Body of pancreas (tissue), 4 donors: ENCODE data around the gene LRRC49. TPM values are rescaled to one million over a fixed set of nuclear protein-coding genes. Genes with fewer than 3 reads are reported as not detected.
A peak's percentile ranks its signal among the peaks of the same experiment; 100 is the strongest.

Experiments used
- ATAC-seq: fragments of 150-250 bp; one replicate; pipeline ENCODE4 v1.9.1; 2016
- DNase-seq, 4 donors: peaks; one replicate each; pipeline ENCODE4 v3.0.0-alpha.2; 2019
- H3K27ac ChIP-seq, 4 donors: fragments of 200-600 bp; sonication (generic); 1 replicate in 3 of 4; 2 replicates in 1 of 4; pipeline versions ENCODE4 v1.5.1 to v1.6.1; 2016 to 2019; ENCODE audit warnings: mild to moderate bottlenecking in 1 of 4, mixed read lengths in 1 of 4, moderate library complexity in 1 of 4
- H3K27me3 ChIP-seq, 2 donors: fragments of 200-600 bp; sonication (generic); one replicate each; pipeline ENCODE4 v1.6.0; 2016; ENCODE audit warnings: mild to moderate bottlenecking in 1 of 2
- H3K36me3 ChIP-seq, 2 donors: fragments of 200-600 bp; sonication (generic); replicated peaks in 1 of 2; 2 replicates each; pipeline ENCODE4 v1.5.1; 2016; ENCODE audit warnings: low read depth in 2 of 2; ENCODE audit not compliant: insufficient read depth in 1 of 2
- H3K4me1 ChIP-seq: fragments of 200-600 bp; sonication (generic); one replicate; pipeline ENCODE4 v1.6.0; 2016
- H3K4me3 ChIP-seq, 2 donors: fragments of 200-600 bp; sonication (generic); 1 replicate in 1 of 2; 2 replicates in 1 of 2; pipeline ENCODE4 v1.5.1; 2016 to 2019
- H3K9me3 ChIP-seq, 3 donors: fragments of 200-600 bp; sonication (generic); 1 replicate in 2 of 3; 2 replicates in 1 of 3; pipeline ENCODE4 v1.5.1; 2016
- POLR2A ChIP-seq, 3 donors: fragments of 450-650 bp; IDR thresholded peaks; one replicate each; pipeline ENCODE4 v1.6.1; 2016; ENCODE audit warnings: antibody characterized with exemption in 3 of 3, mild to moderate bottlenecking in 2 of 3
- WGBS, 2 donors: methylation state at CpG; one replicate each; pipeline ENCODE4 v1.1.5; 2017; 5-methylcytosine and 5-hydroxymethylcytosine counted together
- intact Hi-C: fragments of 100-400 bp; cut with DNase I; formaldehyde crosslinking; loops from one replicate; pipeline ENCODE4 v1.15.1; 2023
- total RNA-seq, 2 donors: library from RNA; depleted of rRNA; stranded (reverse); fragments of >200 nt; gene quantifications; one replicate each; pipeline ENCODE4 v1.1.0, GENCODE V29; 2016
- TF ChIP-seq, protein P1 (sequence below), 7 experiments: fragments of 450-650 bp in 4 of 7; fragments of 200-600 bp in 3 of 7; sonication (generic) in 3 of 7; IDR thresholded peaks; one replicate each; pipeline ENCODE4 v1.5.1; 2016 to 2019; ENCODE audit warnings: antibody characterized with exemption in 7 of 7

LRRC49 gene
- total RNA-seq, 2 donors from 2014 or later = 3.0 to 7.3 TPM

- Histone ChIP-seq H3K36me3 (no peaks in the 10 kb centered on the region), H3K27ac (no peak overlapping the region), H3K4me1 (no peaks in the 10 kb centered on the region), H3K27me3 (no peaks in the 10 kb centered on the region), H3K9me3 (no peaks in the 10 kb centered on the region), H3K4me3 (no peak overlapping the region)
- intact Hi-C loops = no loop called here
- no peak for DNase-seq
- 66 to 91% methylated on average over 5 to 7 of the region's 7 CpGs for WGBS, 2 donors
- no peak for ATAC-seq
- TF ChIP-seq, protein P1, sequence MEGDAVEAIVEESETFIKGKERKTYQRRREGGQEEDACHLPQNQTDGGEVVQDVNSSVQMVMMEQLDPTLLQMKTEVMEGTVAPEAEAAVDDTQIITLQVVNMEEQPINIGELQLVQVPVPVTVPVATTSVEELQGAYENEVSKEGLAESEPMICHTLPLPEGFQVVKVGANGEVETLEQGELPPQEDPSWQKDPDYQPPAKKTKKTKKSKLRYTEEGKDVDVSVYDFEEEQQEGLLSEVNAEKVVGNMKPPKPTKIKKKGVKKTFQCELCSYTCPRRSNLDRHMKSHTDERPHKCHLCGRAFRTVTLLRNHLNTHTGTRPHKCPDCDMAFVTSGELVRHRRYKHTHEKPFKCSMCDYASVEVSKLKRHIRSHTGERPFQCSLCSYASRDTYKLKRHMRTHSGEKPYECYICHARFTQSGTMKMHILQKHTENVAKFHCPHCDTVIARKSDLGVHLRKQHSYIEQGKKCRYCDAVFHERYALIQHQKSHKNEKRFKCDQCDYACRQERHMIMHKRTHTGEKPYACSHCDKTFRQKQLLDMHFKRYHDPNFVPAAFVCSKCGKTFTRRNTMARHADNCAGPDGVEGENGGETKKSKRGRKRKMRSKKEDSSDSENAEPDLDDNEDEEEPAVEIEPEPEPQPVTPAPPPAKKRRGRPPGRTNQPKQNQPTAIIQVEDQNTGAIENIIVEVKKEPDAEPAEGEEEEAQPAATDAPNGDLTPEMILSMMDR (IDR thresholded peaks at IDR 0.05) = no peak
- TF ChIP-seq POLR2A (IDR thresholded peaks at IDR 0.05) = no peak
Observed at GRCh38 chr15:71092056-71092600, 199.5 kb downstream of the LRRC49 start.

DNA sequence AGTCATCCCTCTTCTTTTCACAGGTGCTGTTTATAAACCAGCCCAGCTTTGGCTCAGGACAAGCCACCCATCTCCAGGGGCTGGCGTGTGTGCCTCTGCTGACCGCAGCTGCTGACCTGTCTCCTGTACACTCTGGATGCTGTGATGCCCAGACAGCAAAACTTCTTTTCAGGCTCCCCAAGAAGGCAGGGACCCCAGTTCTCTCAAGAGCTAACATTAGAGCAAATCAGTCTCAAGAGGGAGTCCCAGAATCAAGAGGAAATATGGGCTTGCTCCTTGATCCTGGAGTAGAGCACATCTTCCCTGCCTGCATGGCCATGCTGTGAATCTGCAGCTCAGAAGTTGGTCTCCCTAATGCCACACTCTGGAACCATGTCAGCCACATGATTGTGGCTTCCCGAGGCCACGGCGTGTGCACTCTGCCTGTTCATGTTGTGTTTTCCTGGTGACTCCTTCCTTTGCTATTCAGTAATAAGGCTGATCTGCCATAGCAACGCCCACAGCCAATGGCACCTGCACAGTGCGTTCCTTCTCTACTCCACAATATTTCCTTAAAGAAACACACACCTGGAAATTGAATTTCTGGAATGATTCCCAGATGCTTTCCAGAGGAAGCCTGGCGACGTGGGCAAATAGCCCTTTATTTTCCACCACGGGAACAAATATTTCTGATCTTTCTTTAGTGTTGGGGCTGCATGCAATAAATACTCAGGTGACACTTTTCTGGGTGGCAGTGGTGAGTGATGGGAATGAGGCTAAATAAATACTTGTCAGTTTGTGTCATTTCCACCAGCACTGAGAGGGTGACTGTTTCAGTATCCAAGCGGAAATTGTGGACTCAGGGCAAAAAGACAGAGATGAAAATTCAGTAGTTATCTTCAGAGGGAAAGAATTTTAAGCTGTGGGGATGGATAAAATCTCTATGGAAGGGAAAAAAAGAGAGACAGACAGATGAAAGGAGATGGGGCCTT lies 200.7 kb downstream of the LRRC49 start:
- peak overlapping the region in 2 of 4 donors; percentile 52 to 61 for H3K27ac ChIP-seq
- intact Hi-C loops = no loop called here
- TF ChIP-seq, protein P1 (IDR thresholded peaks at IDR 0.05) = no peak
- no peak for TF ChIP-seq POLR2A (IDR thresholded peaks at IDR 0.05)
- no peaks in the 10 kb centered on the region for H3K36me3 ChIP-seq
- peak; percentile 80 for ATAC-seq
- no peaks in the 10 kb centered on the region for H3K27me3 ChIP-seq
- no peaks in the 10 kb centered on the region for H3K9me3 ChIP-seq
- peak; percentile 21 to 58 (median 50) for DNase-seq
- 27% methylated on average over 11 of the region's 11 CpGs for WGBS, 2 donors
- no peaks in the 10 kb centered on the region for H3K4me1 ChIP-seq
- H3K4me3 ChIP-seq = no peak overlapping the region

DNA sequence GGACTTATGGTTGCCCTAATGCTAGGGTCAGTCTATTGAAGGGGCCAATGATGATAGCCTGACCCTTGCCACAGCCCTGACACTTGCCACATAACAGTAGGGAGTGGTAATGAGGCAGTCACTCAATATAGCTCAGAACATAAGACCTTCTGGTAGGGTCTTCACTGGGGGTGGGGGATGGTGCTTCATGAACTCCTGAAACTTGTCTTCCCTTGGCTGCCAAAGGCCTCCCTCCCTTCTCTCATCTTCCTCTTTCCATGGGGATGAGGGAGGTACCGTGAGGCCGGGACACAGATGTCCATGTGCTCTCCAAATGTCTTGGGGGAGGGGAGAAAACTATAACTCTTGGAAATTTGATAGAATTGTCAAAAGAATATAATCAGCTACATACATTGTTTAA lies 201.5 kb downstream of the LRRC49 start:
- H3K4me3 ChIP-seq = no peak overlapping the region
- WGBS, 2 donors = 83 to 90% methylated on average over 2 of the region's 2 CpGs
- H3K9me3 ChIP-seq = no peaks in the 10 kb centered on the region
- no peak for DNase-seq
- ATAC-seq = no peak
- no peaks in the 10 kb centered on the region for H3K4me1 ChIP-seq
- H3K36me3 ChIP-seq = no peaks in the 10 kb centered on the region
- intact Hi-C loops = no loop called here
- TF ChIP-seq, protein P1 (IDR thresholded peaks at IDR 0.05) = no peak
- no peak for TF ChIP-seq POLR2A (IDR thresholded peaks at IDR 0.05)
- H3K27ac ChIP-seq = no peak overlapping the region
- H3K27me3 ChIP-seq = no peaks in the 10 kb centered on the region

GRCh38 chr15:71096676-71097075 lies 204.1 kb downstream of the LRRC49 start:
- Histone ChIP-seq H3K27ac (no peak overlapping the region), H3K4me3 (no peak overlapping the region), H3K27me3 (no peaks in the 10 kb centered on the region), H3K9me3 (no peaks in the 10 kb centered on the region), H3K36me3 (no peaks in the 10 kb centered on the region), H3K4me1 (no peaks in the 10 kb centered on the region)
- 39 to 65% methylated on average over 3 of the region's 3 CpGs for WGBS, 2 donors
- intact Hi-C loops = no loop called here
- DNase-seq (no peak), ATAC-seq (peak; percentile 21)
- TF ChIP-seq POLR2A (IDR thresholded peaks at IDR 0.05) = no peak
- TF ChIP-seq, protein P1 (IDR thresholded peaks at IDR 0.05) = no peak
